GM18951 (cell line): Measurements from ENCODE around the gene OXNAD1.
A peak's percentile ranks its signal among the peaks of the same experiment; 100 is the strongest.

Experiments
- POLR2A ChIP-seq: IDR thresholded peaks from 4 replicates; pipeline ENCODE4 v1.6.1; 2011; ENCODE audit warnings: mild to moderate bottlenecking; ENCODE audit not compliant: insufficient read length, insufficient read depth; ENCODE audit errors: extremely low read depth
- in situ Hi-C: fragments of 300-500 bp; cut with MboI; formaldehyde crosslinking; loops from one replicate; pipeline ENCODE4 v1.12.0; 2022; ENCODE audit warnings: low sequenced_read_pairs, mixed read lengths, inconsistent platforms; ENCODE audit not compliant: unreplicated experiment

The OXNAD1 gene

DNA sequence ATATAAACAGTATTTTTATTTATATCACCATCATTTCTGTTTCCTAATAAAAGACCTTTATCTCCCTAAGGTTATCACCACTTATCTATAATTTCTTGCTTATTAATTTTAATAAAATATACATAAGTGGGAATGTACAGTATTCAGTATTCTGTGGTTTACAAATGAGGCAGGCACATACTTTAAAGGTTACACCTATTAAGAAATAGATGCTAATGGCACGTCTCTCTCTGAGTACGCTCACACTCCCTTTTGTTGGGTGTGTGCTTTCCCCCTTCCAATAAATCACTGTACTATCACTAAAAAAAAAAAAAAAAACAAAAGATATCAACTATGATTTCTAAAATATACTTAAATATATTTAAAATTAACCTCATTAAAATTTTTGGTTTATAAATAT lies 8.9 kb downstream of the OXNAD1 start:
- in situ Hi-C loops, result no loop called here
- no peak for TF ChIP-seq POLR2A

DNA sequence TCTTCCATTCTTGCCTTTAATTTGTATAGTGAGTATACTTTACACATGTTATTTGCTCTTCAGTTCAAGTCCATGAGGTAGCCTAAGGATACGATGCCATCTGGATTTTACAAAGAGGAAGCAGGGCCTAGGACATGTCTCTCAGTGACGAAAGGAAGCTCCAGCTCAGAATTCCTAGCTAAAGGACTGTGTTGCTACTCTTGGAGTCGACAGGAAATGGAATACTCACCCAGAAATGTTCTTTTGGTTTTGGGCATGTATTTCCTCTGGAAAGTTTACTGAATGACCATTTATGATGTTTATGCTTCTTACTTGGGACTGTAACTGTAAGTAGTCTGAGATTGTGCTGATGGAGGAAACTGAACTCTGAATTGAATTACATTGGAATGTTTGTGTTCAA lies 12.5 kb downstream of the OXNAD1 start:
- no peak for TF ChIP-seq POLR2A
- in situ Hi-C loops, result loop anchor here (25.0 kb wide), 2 partner anchors 960 to 1110 kb away; no protein-coding TSS in a partner anchor

DNA sequence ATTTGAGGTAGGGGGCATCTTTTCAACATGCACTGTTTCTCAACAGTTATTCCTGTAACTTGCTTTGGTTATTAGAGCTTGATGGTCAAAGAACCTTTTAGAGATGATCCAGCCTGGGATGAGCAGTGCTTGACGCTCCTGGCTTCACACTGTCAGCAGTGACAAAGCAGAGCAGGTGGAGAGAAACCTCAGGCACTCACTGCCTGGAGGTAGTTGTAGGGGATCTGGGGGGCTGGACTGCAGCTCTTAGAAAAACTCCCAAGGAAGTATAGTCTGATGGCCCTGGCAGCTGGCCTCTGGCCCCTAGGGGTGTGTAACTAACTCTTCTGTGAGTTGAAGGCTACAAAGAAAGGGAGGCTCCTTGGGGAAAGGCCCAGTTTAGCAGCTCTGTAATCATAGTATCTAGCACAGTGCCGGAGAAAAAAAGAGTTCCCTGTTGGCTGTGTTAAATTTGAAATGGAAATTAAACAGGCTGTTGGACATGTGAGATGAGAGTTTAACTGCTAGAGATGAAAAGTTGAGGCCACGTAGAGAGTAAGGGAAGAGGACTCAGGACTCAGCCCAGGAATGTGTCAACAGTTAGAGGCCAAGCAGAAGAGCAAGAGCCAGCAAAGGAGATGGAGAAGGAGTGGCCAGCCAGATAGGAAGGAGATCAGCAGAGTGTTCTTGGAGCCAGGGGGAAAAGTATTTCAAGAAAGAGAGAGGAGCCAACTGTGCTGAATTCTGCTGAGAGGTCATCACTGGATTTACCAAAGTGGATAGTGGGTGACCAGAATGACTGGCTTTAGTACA lies 14.2 kb downstream of the OXNAD1 start:
- no peak for TF ChIP-seq POLR2A
- in situ Hi-C loops, result loop anchor here (25.0 kb wide), 2 partner anchors 958 to 1108 kb away; no protein-coding TSS in a partner anchor

DNA sequence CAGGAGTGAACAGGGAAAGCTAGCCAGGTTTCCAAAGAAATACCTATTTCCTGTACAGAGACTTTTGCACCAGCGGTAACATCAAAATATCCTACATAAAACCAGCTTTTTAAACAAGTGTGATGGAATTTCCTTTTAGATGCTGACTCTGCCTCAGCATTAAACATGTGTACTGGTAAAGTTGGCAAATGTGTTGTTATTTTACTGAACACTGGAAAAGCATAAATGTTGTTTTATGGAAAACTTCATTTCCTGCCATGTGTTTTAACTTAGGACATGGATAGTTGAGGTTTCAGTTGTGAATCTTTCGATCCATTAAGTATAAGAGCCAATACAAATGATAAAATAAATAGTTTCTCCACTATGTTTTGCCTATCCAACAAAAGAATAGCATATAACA lies 15.7 kb downstream of the OXNAD1 start:
- in situ Hi-C loops, result loop anchor here (25.0 kb wide), 2 partner anchors 957 to 1107 kb away; no protein-coding TSS in a partner anchor
- no peak for TF ChIP-seq POLR2A

DNA sequence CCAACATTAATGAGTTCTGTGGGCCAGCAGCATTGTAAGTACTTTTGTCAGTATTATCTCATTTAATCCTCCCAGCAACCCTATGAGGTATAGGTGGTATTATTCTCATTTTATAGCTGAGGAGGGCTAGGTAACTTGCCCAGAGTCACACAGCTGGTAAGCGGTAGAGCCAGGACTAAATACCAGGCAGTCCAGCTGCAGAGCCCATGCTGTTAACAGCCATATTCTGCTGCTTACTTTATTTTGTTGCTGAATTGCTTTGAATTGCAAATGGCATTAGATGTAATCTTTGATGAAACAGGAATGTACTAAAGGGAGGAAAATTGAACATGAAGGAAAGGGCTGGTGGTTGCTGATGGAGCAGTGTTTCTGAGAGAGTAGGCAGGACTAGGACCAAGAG lies 19.6 kb downstream of the OXNAD1 start:
- in situ Hi-C loops, result loop anchor here (5.0 to 25.0 kb wide), 3 partner anchors 268 to 1103 kb away; no protein-coding TSS in a partner anchor

DNA sequence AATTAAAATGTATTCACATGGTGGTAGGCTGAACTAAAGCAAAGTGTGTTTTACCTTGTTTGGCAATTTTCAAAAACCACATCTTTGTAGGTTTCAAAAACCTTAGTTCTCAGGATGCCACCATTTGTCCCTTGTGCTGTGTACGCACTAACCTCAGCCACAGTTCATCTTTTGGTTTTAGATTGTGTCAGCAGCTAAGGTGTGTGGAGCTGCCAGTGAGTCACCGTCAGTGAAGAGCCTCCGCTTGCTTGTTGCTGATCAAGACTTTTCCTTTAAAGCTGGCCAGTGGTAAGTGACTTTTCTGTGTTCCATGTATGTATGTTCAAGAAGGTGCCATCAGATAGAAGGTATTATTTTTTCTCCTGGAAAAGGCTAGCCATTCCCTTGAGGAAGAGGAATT lies 21.1 kb downstream of the OXNAD1 start:
- peak; percentile 18 for TF ChIP-seq POLR2A
- in situ Hi-C loops, result loop anchor here (5.0 to 25.0 kb wide), 3 partner anchors 266 to 1101 kb away; no protein-coding TSS in a partner anchor

More for the DNA sequence above, 19.6 kb downstream of the OXNAD1 start:
- no peak for TF ChIP-seq POLR2A

DNA sequence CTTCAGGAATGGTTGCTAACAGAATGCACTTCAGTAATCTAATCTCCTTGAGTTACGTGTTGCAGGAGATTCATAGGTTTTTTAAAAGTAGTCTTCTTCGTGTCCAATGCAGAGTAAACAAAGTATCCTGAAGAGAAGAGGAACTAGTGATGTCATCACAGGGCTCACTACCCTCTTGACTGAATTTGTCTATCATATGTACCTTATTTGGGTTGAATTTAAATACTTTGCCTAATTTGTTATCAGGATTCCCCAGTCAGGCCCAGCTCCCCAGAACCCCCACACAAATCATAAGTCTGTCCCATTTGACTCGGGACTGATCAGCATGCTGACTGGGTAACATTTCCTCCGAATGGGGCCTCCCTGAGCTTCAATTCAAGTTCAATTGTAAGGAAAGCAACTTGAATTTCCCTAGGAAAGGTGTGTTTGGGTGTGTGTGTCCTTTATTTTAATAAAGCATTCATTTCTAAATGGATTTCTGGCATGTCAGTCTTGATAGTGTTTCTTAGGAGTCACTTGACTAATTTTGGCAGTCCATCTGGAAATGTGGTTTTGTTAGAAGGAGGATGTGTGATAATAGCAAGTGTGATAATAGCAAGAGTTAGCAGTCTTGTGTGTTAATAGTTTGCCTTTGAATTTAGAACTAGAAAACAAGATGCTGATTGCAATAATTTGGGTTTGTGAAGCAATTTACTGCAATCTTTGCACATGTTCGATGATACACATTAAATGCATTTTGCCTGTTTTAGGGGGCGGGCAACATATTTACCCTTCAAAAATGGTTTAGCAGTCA lies 21.9 kb downstream of the OXNAD1 start:
- TF ChIP-seq POLR2A, result no peak
- in situ Hi-C loops, result loop anchor here (5.0 to 25.0 kb wide), 3 partner anchors 265 to 1100 kb away; no protein-coding TSS in a partner anchor

DNA sequence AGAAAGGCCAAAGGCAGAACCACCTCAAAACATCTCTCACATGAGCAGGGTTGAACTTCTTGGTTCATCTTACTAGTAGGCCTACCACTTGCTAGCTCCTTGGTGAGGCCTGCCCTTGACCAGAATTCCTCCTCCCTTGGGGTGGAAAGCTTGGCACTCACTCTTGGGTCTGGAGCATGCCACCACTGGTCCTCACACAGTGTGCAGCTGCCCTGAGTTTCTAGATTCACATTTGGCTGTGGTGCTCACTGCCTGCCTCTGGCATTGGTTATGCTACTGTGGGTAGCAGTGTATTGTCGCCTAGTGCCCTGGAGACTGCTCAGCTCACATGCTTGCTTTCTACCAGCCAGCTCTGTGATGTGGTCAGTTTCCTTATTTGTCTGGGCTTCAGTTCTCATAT lies 23.7 kb downstream of the OXNAD1 start:
- in situ Hi-C loops, result loop anchor here (5.0 to 25.0 kb wide), 3 partner anchors 264 to 1099 kb away; no protein-coding TSS in a partner anchor
- TF ChIP-seq POLR2A, result no peak

DNA sequence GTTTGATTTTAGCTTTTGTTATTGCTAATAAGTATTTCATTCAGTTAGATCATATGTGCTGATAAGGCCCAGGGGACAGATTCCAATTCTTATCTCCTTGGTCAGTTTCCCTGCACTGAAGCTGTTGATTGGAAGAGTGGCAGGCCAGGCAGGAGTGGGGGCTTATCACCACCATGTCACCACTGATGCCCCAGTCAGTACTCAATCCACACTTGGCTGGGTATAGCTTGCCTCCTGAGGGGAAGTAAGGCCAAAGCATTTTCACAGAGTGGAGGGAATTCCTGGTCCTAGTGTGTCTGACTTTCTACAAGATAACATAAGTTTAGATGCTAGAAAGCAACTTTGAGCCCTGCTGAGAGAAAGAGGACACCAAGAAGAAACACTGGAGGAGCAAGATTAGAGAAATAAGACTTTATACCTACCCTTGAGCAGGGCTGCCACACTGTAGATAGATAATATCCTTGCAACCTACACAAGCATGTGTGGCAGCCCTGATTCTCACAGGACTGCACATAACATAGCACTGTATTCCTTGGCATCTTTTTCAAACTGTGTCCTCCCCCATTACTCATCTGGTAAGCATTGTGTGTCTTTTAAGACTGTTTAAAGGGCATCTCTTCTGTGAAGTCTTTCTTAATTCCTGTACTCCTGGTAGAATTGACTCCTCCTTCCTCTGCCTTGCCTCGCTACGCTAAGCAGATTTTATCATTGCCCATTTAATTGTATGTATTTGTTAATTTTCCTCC lies 24.3 kb downstream of the OXNAD1 start:
- TF ChIP-seq POLR2A, result no peak
- in situ Hi-C loops, result loop anchor here (5.0 to 25.0 kb wide), 3 partner anchors 263 to 1098 kb away; no protein-coding TSS in a partner anchor

DNA sequence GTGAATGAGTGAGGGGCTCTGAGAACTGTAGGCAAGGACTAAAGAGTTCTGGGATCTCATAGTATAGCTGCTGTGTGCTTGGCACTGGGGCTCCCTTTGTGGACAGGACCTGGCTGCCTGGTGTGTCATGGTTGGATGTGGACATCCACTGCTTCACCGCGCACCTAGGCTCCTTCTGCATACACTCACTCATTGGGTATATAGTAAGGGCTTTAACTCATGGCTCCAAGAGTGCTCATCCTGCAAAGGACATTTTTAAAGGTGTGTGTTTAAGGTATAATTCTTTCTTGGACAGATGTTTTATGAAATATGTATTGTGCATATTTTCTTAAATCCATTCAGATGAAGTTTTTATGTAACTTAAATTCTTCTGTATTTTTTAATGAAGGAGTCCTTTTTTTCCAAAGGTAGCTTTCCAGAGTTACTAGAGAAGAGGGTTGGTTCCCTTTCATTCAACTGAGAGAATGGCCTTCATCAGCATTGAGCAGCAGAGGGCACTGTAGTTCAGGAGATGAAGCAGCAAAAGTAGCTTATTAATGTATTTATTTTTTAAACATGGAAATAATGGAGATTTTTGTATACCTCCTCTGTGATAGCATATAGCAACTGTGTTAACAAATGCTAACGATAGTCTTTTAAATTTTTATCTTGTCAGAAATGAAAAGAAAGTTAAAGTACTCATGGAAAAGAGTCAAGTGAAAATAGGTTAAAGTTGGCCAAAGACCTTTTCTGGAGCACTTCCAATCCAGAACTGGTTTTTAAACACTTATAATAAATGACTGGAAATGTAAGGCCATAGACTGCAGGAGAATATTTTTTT lies 25.2 kb downstream of the OXNAD1 start:
- no peak for TF ChIP-seq POLR2A
- in situ Hi-C loops, result loop anchor here (25.0 kb wide), 2 partner anchors 947 to 1097 kb away; no protein-coding TSS in a partner anchor

DNA sequence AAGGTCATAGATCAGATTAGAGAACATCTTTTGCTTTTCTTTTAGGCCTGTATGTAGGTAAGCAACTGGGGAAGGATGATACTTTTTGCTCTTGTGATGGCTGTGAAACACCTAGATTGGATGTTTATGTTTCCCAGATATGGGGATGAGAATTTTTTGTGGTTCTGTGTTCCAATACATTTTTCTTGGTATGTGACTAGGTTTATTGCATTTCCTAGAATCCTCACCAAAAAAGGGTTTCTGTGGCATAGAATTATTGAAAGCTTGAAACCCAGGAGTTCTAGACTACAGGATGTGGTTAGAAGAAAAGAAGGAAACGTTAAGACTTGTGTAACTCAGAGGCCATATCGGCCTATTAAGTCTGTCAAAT lies 25.8 kb downstream of the OXNAD1 start:
- in situ Hi-C loops, result loop anchor here (25.0 kb wide), 2 partner anchors 946 to 1096 kb away; no protein-coding TSS in a partner anchor
- TF ChIP-seq POLR2A, result no peak

DNA sequence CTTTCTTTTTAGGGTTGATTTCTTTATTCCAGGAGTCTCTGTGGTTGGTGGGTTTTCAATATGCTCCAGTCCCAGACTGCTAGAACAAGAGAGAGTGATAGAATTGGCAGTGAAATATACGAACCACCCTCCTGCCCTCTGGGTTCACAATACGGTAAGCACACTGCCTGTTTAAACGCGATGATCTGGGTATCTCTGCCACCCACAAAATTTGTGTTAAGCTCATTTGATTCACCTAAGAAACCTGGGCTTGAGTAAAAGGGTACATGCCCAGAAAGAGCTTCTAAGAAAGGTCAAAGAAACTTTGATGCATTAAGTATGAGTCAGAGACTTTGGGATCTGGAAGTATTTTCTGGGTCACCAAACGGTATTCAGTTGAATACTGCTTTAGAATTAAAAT lies 29.8 kb downstream of the OXNAD1 start:
- in situ Hi-C loops, result loop anchor here (25.0 kb wide), 2 partner anchors 942 to 1092 kb away; no protein-coding TSS in a partner anchor
- no peak for TF ChIP-seq POLR2A
